Vagina (tissue), 2 donors: ENCODE measurements around the gene FAP. TPM values are rescaled to one million over a fixed set of nuclear protein-coding genes. Genes with fewer than 3 reads are reported as not detected.

Experiments used
- DNase-seq, 2 donors: peaks; one replicate each; pipeline ENCODE4 v3.0.0-alpha.2; 2017; ENCODE audit errors: extremely low spot score in 2 of 2
- H3K27ac ChIP-seq: fragments of 200-600 bp; sonication (generic); one replicate; pipeline ENCODE4 v1.5.1; 2019
- H3K27me3 ChIP-seq: fragments of 200-600 bp; sonication (generic); one replicate; pipeline ENCODE4 v1.5.1; 2019
- H3K36me3 ChIP-seq, 2 donors: fragments of 200-600 bp; sonication (generic); one replicate each; pipeline ENCODE4 v1.5.1; 2017 to 2019
- H3K4me1 ChIP-seq: fragments of 200-600 bp; sonication (generic); one replicate; pipeline ENCODE4 v1.5.1; 2019
- H3K4me3 ChIP-seq, 2 donors: fragments of 200-600 bp; sonication (generic); 1 replicate in 1 of 2; 2 replicates in 1 of 2; pipeline ENCODE4 v1.5.1; 2016 to 2019
- H3K9me3 ChIP-seq: fragments of 200-600 bp; sonication (generic); one replicate; pipeline ENCODE4 v1.5.1; 2019
- POLR2A ChIP-seq, 2 donors: fragments of 450-650 bp; IDR thresholded peaks; one replicate each; pipeline ENCODE4 v1.6.1; 2017; ENCODE audit warnings: antibody characterized with exemption in 2 of 2, mild to moderate bottlenecking in 2 of 2, moderate library complexity in 2 of 2
- intact Hi-C: fragments of 100-400 bp; cut with DNase I; formaldehyde crosslinking; loops from one replicate; pipeline ENCODE4 v1.15.1; 2023
- total RNA-seq: library from RNA; depleted of rRNA; stranded (reverse); fragments of >200 nt; gene quantifications from one replicate; pipeline ENCODE4 v1.2.3, GENCODE V29; 2016
- TF ChIP-seq, protein P1 (sequence below), 3 experiments: fragments of 450-650 bp in 2 of 3; fragments of 200-600 bp in 1 of 3; sonication (generic) in 1 of 3; IDR thresholded peaks; one replicate each; pipeline ENCODE4 v1.5.1; 2017 to 2019; ENCODE audit warnings: antibody characterized with exemption in 3 of 3, mild to moderate bottlenecking in 2 of 3, moderate library complexity in 2 of 3

Gene FAP
- total RNA-seq, 1 donor from 2014 or later: 4.2 TPM

GRCh38 chr2:162123806-162124758 lies 119.2 kb downstream of the FAP start:
- no peak for DNase-seq
- Histone ChIP-seq H3K4me1 (peaks cover 4% of the 10 kb centered on the region), H3K27ac (no peak overlapping the region), H3K9me3 (no peaks in the 10 kb centered on the region), H3K27me3 (no peaks in the 10 kb centered on the region), H3K4me3 (no peak overlapping the region), H3K36me3 (no peaks in the 10 kb centered on the region)
- intact Hi-C loops: loop anchor here (10.0 kb wide), 1 partner anchor 119 kb away; no protein-coding TSS in a partner anchor
- TF ChIP-seq, protein P1, sequence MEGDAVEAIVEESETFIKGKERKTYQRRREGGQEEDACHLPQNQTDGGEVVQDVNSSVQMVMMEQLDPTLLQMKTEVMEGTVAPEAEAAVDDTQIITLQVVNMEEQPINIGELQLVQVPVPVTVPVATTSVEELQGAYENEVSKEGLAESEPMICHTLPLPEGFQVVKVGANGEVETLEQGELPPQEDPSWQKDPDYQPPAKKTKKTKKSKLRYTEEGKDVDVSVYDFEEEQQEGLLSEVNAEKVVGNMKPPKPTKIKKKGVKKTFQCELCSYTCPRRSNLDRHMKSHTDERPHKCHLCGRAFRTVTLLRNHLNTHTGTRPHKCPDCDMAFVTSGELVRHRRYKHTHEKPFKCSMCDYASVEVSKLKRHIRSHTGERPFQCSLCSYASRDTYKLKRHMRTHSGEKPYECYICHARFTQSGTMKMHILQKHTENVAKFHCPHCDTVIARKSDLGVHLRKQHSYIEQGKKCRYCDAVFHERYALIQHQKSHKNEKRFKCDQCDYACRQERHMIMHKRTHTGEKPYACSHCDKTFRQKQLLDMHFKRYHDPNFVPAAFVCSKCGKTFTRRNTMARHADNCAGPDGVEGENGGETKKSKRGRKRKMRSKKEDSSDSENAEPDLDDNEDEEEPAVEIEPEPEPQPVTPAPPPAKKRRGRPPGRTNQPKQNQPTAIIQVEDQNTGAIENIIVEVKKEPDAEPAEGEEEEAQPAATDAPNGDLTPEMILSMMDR (IDR thresholded peaks at IDR 0.05): peak; percentile 68 to 83 (median 71)
- no peak for TF ChIP-seq POLR2A (IDR thresholded peaks at IDR 0.05)

Other genes starting within 250 kb of the FAP start
- gene DPP4, start 169.2 kb downstream of the FAP start, total RNA-seq: 15.5 TPM
- not detected for gene GCG, start 91.2 kb downstream of the FAP start, total RNA-seq
- 12.3 TPM for gene IFIH1, start 75.2 kb upstream of the FAP start, total RNA-seq
- gene GCA, start 100.7 kb upstream of the FAP start, total RNA-seq: 13.5 TPM